ENCODE data around the gene MOB3A. TPM values are rescaled to one million over a fixed set of nuclear protein-coding genes. Genes with fewer than 3 reads are reported as not detected.

MOB3A gene
- total and polyA plus RNA-seq, 4 donors, result 17.7 to 86.6 (median 45.0) TPM

DNA sequence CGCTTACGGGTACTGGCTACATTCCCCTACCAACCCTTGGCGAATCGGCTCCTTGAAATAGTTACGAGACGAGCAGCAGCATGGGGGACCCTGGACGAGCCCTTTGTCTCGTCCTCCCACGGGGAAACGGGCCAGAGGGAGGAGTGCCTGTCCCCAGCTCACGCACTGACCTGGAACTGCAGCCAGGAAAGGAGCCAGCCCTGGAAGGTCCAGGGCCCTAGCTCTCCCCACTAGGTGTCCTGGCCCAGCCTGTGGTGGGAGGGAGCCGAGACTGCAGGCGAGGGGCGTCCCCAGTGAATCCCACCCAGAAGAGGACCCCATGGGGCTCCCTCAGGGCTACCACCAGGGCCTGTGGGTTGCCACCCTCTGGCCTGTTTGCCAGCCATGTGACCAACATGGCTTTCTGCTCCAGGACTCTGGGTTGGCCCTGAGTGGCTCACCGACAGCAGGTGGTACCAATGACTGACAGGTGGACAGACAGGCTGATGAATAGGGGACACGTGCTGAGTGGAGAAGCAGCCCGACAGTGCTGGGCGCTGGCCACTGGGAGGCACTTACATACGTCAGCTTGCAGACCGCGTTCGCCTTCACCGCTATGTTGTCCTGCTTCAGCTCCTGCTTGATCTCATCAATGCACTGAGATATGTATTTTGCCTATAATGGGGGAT lies 42.1 kb upstream of the MOB3A start:
- Histone ChIP-seq H3K4me1 (ENCODE audit: control insufficient read depth in 5 of 5, insufficient read depth in 5 of 5, low read length in 5 of 5) (no peaks in the 10 kb centered on the region), H3K9me3 (ENCODE audit: control insufficient read depth in 4 of 4, insufficient read depth in 3 of 4, low read length in 3 of 4) (no peaks in the 10 kb centered on the region), H3K27me3 (ENCODE audit: control insufficient read depth in 3 of 3, insufficient read depth in 3 of 3, low read length in 2 of 3) (no peaks in the 10 kb centered on the region), H3K27ac (ENCODE audit: low read depth in 1 of 2, low read length in 1 of 2) (no peak overlapping the region), H3K4me3 (no peak overlapping the region), H3K36me3 (ENCODE audit: control insufficient read depth in 4 of 4, insufficient read depth in 4 of 4, low read length in 4 of 4) (peaks cover 2 to 42% (median 15%) of the 10 kb centered on the region in 4 donors), H3K9ac (ENCODE audit: insufficient read depth in 1 of 2, low read length in 2 of 2) (no peak overlapping the region)
- TF ChIP-seq, protein P1, sequence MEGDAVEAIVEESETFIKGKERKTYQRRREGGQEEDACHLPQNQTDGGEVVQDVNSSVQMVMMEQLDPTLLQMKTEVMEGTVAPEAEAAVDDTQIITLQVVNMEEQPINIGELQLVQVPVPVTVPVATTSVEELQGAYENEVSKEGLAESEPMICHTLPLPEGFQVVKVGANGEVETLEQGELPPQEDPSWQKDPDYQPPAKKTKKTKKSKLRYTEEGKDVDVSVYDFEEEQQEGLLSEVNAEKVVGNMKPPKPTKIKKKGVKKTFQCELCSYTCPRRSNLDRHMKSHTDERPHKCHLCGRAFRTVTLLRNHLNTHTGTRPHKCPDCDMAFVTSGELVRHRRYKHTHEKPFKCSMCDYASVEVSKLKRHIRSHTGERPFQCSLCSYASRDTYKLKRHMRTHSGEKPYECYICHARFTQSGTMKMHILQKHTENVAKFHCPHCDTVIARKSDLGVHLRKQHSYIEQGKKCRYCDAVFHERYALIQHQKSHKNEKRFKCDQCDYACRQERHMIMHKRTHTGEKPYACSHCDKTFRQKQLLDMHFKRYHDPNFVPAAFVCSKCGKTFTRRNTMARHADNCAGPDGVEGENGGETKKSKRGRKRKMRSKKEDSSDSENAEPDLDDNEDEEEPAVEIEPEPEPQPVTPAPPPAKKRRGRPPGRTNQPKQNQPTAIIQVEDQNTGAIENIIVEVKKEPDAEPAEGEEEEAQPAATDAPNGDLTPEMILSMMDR (IDR thresholded peaks at IDR 0.05; ENCODE audit: control extremely low read depth, extremely low read depth), result no peak
- WGBS, 2 donors, result 93 to 95% methylated on average over 22 to 23 of the region's 23 CpGs
- DNase-seq, result no peak
- ATAC-seq (ENCODE audit: insufficient read depth, low FRiP score), result no peak

- H3K9me3 ChIP-seq (ENCODE audit: control insufficient read depth in 4 of 4, insufficient read depth in 3 of 4, low read length in 3 of 4), result no peaks in the 10 kb centered on the region
- no peaks in the 10 kb centered on the region for H3K27me3 ChIP-seq (ENCODE audit: control insufficient read depth in 3 of 3, insufficient read depth in 3 of 3, low read length in 2 of 3)
- WGBS, 2 donors, result 96 to 97% methylated on average over 23 of the region's 23 CpGs
- peaks cover 5 to 55% (median 20%) of the 10 kb centered on the region in 4 donors for H3K36me3 ChIP-seq (ENCODE audit: control insufficient read depth in 4 of 4, insufficient read depth in 4 of 4, low read length in 4 of 4)
- no peaks in the 10 kb centered on the region for H3K4me1 ChIP-seq (ENCODE audit: control insufficient read depth in 5 of 5, insufficient read depth in 5 of 5, low read length in 5 of 5)
- H3K27ac ChIP-seq (ENCODE audit: low read depth in 1 of 2, low read length in 1 of 2), result no peak overlapping the region
- TF ChIP-seq, protein P1 (IDR thresholded peaks at IDR 0.05; ENCODE audit: control extremely low read depth, extremely low read depth), result no peak
- H3K9ac ChIP-seq (ENCODE audit: insufficient read depth in 1 of 2, low read length in 2 of 2), result no peak overlapping the region
- DNase-seq (no peak), ATAC-seq (ENCODE audit: insufficient read depth, low FRiP score) (no peak)
- H3K4me3 ChIP-seq, result no peak overlapping the region
These were observed 40.7 kb upstream of the MOB3A start for GRCh38 chr19:2136796-2137195.

DNA sequence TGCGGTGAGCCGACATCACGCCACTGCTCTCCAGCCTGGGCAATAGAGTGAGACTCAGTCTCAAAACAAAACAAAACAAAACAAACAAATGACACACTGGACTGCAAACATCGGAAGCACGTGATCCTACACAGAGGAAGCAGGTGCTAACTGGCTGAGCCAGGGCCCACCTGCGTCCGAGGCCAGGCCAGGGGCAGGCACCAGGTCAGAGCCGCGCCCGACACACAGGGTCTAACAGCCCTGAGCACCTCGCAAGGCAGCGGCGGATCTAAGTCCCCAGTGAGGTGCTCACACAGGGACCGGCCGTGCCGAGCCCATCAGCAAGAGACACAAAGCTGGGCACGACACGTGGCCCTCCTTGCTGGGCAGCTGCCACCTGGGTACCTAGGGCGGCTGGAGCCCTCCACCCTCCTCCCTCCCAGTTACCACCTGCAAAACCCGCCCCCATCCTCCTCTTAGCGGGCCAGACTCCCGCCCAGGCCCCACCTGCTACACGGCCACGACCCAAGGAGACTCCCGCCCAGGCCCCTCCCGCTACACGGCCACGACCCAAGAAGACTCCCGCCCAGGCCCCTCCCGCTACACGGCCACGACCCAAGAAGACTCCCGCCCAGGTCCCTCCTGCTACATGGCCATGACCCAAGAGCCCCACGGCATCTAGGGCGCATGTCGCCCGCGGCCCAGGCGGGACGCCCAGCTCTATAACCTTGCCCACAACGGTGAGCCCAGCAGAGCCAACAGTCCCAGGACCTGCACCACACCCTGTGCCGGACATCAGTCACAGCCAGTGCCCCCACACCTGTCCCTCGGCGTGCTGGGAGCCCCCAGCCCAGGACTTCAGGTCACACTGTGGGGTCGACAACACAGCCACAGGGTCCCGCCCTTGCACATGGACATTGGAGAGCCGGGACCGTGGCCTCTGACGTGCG lies 39.6 kb upstream of the MOB3A start:
- H3K27me3 ChIP-seq (ENCODE audit: control insufficient read depth in 3 of 3, insufficient read depth in 3 of 3, low read length in 2 of 3), result no peaks in the 10 kb centered on the region
- H3K9me3 ChIP-seq (ENCODE audit: control insufficient read depth in 4 of 4, insufficient read depth in 3 of 4, low read length in 3 of 4), result no peaks in the 10 kb centered on the region
- no peaks in the 10 kb centered on the region for H3K4me1 ChIP-seq (ENCODE audit: control insufficient read depth in 5 of 5, insufficient read depth in 5 of 5, low read length in 5 of 5)
- WGBS, 2 donors, result 95% methylated on average over 50 of the region's 50 CpGs
- H3K36me3 ChIP-seq (ENCODE audit: control insufficient read depth in 4 of 4, insufficient read depth in 4 of 4, low read length in 4 of 4), result peaks cover 5 to 62% (median 20%) of the 10 kb centered on the region in 4 donors
- H3K9ac ChIP-seq (ENCODE audit: insufficient read depth in 1 of 2, low read length in 2 of 2), result no peak overlapping the region
- DNase-seq (no peak), ATAC-seq (ENCODE audit: insufficient read depth, low FRiP score) (no peak)
- TF ChIP-seq, protein P1 (IDR thresholded peaks at IDR 0.05; ENCODE audit: control extremely low read depth, extremely low read depth), result no peak
- no peak overlapping the region for H3K4me3 ChIP-seq
- no peak overlapping the region for H3K27ac ChIP-seq (ENCODE audit: low read depth in 1 of 2, low read length in 1 of 2)
